GM19099 (cell line): Measurements from ENCODE around the gene MYOZ1.

ENCODE experiments used
- POLR2A ChIP-seq: IDR thresholded peaks from 3 replicates; pipeline ENCODE4 v1.6.1; 2011; ENCODE audit warnings: low read depth; ENCODE audit not compliant: insufficient read length; ENCODE audit errors: extremely low read depth

Gene MYOZ1

GRCh38 chr10:73644015-73644743 is 2.9 kb upstream of the MYOZ1 start:
- no peak for TF ChIP-seq POLR2A

- TF ChIP-seq POLR2A = no peak
Observed at GRCh38 chr10:73643362-73643761, 2.1 kb upstream of the MYOZ1 start.

- no peak for TF ChIP-seq POLR2A
Observed at GRCh38 chr10:73639286-73639685, 2.0 kb downstream of the MYOZ1 start.

GRCh38 chr10:73635781-73636180 is 5.5 kb downstream of the MYOZ1 start:
- no peak for TF ChIP-seq POLR2A

- no peak for TF ChIP-seq POLR2A
Observed at GRCh38 chr10:73634421-73634820, 6.9 kb downstream of the MYOZ1 start.

GRCh38 chr10:73629165-73629564 is 12.1 kb downstream of the MYOZ1 start:
- TF ChIP-seq POLR2A = no peak

- no peak for TF ChIP-seq POLR2A
Observed at GRCh38 chr10:73628405-73628804, 12.9 kb downstream of the MYOZ1 start.

GRCh38 chr10:73627300-73627699 is 14.0 kb downstream of the MYOZ1 start:
- no peak for TF ChIP-seq POLR2A

GRCh38 chr10:73625884-73626752 is 15.2 kb downstream of the MYOZ1 start:
- peak; percentile 88 for TF ChIP-seq POLR2A

GRCh38 chr10:73625004-73625883 is 16.0 kb downstream of the MYOZ1 start:
- no peak for TF ChIP-seq POLR2A

GRCh38 chr10:73623056-73623455 is 18.2 kb downstream of the MYOZ1 start:
- no peak for TF ChIP-seq POLR2A

GRCh38 chr10:73614720-73615119 is 26.6 kb downstream of the MYOZ1 start:
- TF ChIP-seq POLR2A = no peak

- TF ChIP-seq POLR2A = no peak
Observed at GRCh38 chr10:73609116-73609515, 32.2 kb downstream of the MYOZ1 start.

GRCh38 chr10:73601486-73601921 is 39.8 kb downstream of the MYOZ1 start:
- TF ChIP-seq POLR2A = no peak

- TF ChIP-seq POLR2A = no peak
Observed at GRCh38 chr10:73597346-73597745, 43.9 kb downstream of the MYOZ1 start.
